ENCODE data around the gene FOXF1.

DNA sequence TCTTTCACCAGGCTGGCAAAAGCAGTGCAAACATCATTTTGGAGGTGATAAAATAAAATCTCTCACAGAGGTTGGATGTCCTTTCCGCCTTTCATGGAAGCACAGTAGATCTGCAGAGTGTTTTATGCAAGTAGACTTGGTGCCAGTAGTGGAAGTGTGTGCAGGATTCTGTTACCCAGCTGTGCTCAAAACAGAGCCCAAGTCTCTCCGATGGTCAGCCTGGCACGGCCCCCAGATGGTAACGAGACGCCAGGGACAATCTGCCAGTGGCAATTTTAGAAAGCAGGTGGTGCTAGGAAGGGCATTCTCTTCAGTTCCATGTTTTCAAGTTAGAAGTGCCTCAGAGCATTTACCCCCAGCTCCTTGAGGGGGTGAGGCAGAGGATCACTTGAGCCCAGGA, 46.2 kb downstream of the FOXF1 start:
- no peak for TF ChIP-seq EP300 (IDR thresholded peaks at IDR 0.05)
- no peak for TF ChIP-seq POLR2A (IDR thresholded peaks at IDR 0.05)
- TF ChIP-seq, protein P1, sequence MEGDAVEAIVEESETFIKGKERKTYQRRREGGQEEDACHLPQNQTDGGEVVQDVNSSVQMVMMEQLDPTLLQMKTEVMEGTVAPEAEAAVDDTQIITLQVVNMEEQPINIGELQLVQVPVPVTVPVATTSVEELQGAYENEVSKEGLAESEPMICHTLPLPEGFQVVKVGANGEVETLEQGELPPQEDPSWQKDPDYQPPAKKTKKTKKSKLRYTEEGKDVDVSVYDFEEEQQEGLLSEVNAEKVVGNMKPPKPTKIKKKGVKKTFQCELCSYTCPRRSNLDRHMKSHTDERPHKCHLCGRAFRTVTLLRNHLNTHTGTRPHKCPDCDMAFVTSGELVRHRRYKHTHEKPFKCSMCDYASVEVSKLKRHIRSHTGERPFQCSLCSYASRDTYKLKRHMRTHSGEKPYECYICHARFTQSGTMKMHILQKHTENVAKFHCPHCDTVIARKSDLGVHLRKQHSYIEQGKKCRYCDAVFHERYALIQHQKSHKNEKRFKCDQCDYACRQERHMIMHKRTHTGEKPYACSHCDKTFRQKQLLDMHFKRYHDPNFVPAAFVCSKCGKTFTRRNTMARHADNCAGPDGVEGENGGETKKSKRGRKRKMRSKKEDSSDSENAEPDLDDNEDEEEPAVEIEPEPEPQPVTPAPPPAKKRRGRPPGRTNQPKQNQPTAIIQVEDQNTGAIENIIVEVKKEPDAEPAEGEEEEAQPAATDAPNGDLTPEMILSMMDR (IDR thresholded peaks at IDR 0.05) = no peak

Measured in upper lobe of left lung (tissue), 4 donors.